Measurements from ENCODE around the gene KNG1. TPM values are rescaled to one million over a fixed set of nuclear protein-coding genes. Genes with fewer than 3 reads are reported as not detected.
"Not testable (repeated sequence)": the region's sequence is repeated elsewhere in the genome, so short reads cannot be mapped to it uniquely, and the experiment has no call there.

Gene KNG1
- not detected for polyA plus RNA-seq (ENCODE audit: insufficient read length)

- DNase-seq (ENCODE audit: low read depth): no peak
Observed at GRCh38 chr3:186717039-186717457, at the start of gene KNG1. Gene KNG1, plus strand, starts transcription at chr3:186717359. Its CDS starts 184 bp downstream, at chr3:186717543.

DNA sequence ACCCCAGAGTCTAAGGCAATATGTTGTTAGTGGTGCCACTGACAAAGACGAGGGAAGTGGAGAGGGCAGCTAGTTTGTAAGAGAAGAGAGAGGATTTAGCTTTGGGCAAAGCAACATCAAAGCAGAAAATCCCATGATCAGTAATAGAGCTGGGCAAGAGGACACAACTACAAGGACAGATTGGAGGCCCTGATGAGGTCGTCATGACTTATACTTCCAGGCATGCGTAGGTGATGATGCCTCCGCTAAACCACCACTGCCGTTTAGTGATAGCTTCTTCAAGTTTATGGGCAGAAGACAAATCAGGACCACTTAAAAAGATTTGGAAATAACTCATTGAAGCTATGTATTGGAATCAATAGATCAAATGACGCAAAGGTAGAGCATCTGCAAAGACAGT is 48.7 kb upstream of the KNG1 start:
- no peak for DNase-seq (ENCODE audit: low read depth)

- no peak for DNase-seq (ENCODE audit: low read depth)
Observed at GRCh38 chr3:186669378-186670084, 47.6 kb upstream of the KNG1 start.

DNA sequence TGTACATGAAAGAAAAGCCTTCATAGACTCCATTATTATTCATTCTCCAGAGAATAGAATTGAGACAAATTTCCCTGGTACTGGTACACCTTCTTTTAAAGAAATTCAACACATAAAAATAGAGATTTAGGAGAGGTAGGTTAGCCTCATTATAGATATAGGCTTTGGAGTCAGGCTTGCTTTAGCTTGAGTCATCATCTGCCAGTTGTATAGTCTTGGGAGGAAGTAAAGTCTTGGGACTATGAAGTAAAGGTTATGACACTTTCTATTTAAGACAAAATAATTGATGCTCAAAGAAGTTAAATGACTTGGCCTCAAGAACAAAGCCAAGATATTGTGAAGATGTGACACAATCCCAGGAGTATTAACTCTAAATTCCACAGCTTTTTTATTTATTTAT is 47.0 kb upstream of the KNG1 start:
- no peak for DNase-seq (ENCODE audit: low read depth)

- DNase-seq (ENCODE audit: low read depth): no peak
Observed at GRCh38 chr3:186671051-186671450, 46.1 kb upstream of the KNG1 start.

DNA sequence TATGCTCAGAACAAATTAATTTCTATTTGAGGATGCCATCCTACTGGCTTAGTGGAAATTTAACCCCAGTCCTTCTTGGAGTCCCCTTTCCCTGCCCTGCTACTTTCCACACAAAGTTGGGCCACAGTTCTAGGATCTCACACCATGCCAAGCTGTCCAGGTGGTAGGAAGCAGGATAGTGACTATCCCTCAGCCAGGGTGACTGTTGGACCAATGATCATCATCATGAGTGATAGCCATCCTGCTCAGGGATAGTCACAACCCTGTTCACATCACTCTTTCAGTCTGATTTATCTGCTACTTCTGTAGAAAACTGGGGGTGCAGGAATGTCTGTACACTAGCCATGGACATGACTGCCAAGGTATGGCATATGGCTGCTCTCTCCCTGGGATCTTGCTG is 38.6 kb upstream of the KNG1 start:
- DNase-seq (ENCODE audit: low read depth): no peak

DNA sequence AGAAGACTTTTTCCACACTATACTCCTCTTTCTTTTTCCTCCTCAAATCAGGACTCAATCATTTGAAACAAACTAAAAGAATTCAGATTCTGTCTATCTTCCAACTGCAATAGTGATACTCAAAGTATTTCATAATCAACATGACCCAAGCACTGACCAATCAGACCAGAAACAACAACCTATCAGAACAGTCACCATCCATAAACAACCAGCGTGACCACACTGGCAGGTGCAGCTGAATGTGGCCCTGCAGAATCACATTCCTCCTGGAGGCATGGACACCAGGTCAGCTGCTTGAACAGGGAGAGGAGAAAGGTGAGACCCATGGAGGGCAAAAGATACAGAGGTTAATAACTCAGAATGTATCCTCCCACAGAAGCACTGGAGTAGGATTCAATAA is 38.0 kb upstream of the KNG1 start:
- DNase-seq (ENCODE audit: low read depth): no peak

- no peak for DNase-seq (ENCODE audit: low read depth)
Observed at GRCh38 chr3:186680869-186681268, 36.3 kb upstream of the KNG1 start.

- DNase-seq (ENCODE audit: low read depth): no peak
Observed at GRCh38 chr3:186682812-186683211, 34.3 kb upstream of the KNG1 start.

DNA sequence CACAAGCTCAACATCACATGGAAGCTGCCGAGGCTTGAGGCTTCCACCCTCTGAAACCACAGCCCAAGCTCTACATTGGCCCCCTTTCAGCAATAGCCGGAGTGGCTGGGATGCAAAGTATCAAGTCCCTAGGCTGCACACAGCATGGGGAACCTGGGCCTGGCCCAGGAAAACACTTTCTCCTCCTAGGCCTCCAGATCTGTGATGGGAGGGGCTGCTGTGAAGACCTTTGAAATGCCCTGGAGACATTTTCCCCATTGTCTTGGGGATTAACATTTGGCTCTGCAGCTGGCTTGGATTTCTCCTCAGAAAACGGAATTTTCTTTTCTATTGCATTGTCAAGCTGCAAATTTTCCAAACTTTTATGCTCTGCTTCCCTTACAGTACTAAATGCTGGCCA is 33.2 kb upstream of the KNG1 start:
- DNase-seq (ENCODE audit: low read depth): no peak

DNA sequence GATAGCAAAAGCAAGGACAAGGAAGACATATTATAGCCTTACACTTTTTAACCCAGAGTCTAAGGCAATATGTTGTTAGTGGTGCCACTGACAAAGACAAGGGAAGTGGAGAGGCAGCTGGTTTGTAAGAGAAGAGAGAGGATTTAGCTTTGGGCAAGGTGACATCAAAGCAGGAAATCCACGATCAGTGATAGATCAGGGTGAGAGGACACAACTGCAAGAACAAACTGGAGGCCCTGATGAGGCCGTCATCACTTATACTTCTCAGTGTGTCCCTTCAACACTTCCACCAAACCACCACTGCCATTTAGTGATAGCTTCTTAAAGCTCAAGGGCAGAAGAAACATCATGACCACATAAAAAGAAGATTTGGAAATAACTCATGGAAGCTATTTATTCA is 30.7 kb upstream of the KNG1 start:
- DNase-seq (ENCODE audit: low read depth): not testable (repeated sequence)

DNA sequence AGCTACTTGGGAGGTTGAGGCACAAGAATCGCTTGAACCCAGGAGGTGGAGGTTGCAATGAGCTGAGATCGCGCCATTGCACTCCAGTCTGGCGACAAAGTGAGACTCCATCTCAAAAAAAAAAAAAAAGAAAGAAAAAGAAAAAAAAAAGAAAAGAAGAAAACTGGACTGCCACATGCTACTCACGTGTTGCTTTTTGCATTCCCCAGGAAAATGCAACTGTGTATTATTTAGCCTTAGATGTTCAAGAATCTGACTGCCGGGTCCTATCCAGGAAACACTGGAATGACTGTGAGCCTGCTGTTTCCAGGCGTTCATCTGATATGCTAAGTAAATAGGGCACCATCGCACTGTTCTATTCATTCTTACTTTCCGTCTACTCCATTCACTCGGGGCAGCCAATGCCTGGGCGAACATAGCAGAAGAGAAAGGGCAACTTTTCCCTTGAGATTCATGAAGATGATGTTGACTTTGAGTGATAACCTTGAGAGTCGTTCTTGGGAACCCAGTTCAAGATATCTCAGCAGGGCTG is 30.0 kb upstream of the KNG1 start:
- DNase-seq (ENCODE audit: low read depth): no peak

DNA sequence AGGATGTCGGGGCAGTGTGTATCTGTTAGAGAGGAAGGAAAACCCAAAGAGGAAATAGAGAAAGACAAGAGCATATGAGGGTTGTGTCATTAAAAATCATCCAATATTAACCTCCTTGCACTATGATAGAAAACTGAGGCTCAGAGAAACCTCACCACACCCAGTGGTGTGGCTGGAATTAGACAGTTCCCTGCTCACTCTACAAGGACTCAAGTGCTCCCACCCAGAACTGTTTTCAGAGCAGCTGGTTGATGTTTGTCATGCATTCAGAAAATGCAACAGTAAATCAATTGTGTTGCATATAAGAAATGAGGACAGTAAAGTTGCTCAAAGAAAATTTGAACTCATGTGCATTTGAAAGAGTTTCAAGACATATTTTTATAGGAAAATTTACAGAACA is 26.9 kb upstream of the KNG1 start:
- DNase-seq (ENCODE audit: low read depth): not testable (repeated sequence)

DNA sequence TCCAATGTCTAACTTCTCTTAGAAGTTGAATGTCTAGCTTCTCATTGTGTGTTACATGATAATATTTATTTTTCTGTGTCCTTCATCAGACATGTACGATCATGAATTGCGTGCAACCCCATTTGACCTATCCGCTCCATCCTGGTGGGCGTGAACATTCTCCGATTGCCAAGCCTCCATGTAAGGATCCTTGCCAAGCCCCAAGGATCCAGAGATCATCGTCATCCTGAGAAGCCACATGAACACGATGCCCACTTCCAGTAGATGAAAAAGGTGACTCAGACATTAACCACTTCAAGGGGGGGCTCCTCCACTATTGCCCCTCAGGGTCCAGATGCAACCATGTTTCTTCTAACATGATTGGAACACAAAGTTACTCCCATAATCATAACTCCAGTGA is 25.5 kb upstream of the KNG1 start:
- no peak for DNase-seq (ENCODE audit: low read depth)

DNA sequence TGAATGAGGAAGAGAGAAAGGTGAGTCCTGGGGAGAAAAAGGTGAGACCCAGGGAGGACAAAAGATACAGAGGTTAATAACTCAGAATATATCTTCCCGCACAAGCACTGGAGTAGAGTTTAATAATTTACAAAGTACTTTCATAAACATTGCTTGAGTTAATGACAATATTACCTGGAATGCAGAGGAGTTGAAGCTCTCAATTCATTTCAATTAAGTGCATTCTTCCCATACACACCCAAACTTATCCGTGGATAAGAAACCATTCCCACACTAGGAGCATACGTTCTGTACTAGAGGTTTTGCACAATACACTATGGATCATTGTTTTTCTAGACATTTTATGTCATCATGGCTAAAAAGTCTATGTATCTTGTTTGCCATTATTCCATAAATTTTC is 23.3 kb upstream of the KNG1 start:
- DNase-seq (ENCODE audit: low read depth): no peak

DNA sequence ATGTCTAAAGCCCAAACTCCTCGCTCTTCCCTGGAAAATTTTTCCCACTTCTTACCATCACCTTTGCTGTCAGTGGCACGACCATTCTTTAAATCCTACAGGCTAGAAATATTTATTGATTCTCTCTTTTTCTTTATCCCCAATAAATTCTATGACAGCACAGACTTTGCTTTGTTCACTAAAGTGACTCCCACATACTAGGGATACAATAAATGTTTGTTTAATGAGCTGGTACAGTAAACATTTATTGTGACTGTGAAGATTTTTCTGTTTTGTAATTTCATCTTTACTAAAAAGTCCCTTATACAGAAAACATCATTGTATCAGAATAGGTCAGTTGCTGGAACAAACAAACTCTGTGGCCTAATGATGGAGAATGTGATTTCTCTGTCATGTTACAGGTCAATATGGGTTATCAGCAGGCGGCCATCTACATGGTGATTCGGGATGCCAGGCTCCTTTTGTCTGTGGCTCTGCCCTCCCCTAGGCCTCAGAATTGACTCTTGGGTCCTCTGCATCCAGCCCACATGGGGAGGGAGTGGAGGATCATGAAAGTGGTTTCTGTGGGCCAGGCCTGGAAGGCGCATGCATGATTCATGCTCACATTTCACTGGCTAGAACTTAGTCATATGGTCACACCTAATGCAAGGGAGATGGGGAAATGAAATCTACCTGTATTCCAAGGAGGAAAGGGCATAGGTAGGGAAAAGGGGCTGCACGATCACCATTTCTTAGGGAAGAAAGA is 22.7 kb upstream of the KNG1 start:
- DNase-seq (ENCODE audit: low read depth): no peak

DNA sequence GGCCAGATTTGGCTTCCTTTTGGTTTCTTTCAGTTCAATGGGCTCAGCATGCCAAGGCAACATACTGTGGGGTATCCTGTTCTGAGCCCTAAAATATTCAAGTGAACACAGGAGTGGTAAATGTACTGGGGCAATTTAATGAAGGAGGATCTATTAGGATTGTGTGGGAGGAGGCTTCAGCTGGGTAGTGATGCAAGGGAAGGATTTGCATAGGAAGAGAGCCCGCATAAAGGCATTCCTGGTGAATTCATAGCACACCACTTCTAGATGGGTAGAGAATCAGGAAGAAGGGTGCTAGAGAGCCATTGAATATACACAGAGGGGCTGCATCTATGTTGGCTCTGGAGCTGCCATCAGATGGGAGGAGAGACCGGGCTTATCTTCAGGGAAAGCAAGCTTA is 20.6 kb upstream of the KNG1 start:
- no peak for DNase-seq (ENCODE audit: low read depth)

GRCh38 chr3:186697510-186697909 is 19.6 kb upstream of the KNG1 start:
- no peak for DNase-seq (ENCODE audit: low read depth)

DNA sequence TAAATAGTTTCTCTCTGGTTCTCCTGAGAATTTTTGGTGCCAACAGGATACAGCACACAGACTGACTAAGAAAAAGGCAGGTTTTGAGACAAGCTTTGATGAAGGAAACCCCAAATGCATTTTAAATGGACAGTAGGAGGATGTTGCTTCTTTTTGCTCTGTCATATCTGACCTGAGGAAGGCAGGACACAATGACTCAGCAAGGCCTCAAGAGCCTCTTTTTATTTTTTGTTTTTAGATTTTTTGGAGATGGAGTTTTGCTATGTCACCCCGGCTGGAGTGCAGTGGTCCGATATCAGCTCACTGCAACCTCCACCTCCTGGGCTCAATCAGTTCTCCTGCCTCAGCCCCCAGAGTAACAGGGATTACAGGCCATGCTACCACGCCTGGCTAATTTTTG is 16.9 kb upstream of the KNG1 start:
- DNase-seq (ENCODE audit: low read depth): no peak

GRCh38 chr3:186702451-186702850 is 14.7 kb upstream of the KNG1 start:
- not testable (repeated sequence) for DNase-seq (ENCODE audit: low read depth)

DNA sequence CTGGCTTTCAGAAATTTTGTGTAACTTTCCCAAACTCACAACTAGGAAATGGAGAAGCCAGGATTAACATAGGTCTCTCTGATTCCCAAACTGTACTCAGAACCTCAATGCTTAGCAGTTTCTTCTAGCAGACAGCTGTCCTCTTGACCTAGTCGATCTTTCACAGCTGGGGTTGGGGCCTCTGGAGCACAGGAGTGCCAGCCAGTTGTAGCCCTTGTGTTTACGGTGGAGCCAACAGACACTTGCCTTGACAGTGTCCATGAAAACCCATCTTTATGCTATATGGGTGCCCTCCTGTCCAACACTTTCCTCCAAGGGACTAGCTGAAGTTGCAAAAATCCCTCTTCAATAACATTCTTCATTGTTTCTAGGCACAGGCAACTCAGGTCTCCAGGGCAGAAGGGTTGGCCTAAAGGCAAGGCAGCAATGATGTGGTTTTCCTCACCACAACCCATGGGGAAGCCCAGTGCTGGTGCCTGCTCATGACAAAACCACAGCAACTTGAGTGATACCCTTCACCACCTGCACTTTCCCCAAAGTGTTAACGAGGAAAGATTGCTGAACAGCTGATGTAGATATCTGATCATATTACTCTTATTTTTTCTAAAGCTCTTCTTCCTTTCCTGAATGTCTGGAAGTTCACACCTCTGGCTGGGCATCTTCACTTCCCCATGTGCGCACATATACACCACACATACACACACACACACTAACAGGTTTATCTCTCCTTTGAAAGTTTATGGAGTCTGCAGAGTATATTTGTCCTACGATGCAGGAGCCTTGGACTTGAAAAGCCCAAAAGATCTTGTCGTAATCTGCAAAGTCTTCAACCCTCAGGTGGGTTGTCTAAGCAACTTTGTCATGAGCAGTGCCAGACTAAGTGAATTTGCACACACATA is 11.0 kb upstream of the KNG1 start:
- DNase-seq (ENCODE audit: low read depth): no peak

Measured in forelimb muscle (tissue), 1 donor.